WERI-Rb-1 (cell line): ENCODE results near the gene ARMC9.

Source experiments
- DNase-seq: peaks from one replicate; pipeline ENCODE4 v3.0.0-alpha.2; 2020
- H3K27ac ChIP-seq: fragments of 250-450 bp; sonication (Bioruptor Pico); 2 replicates; pipeline ENCODE4 v1.5.1; 2020; ENCODE audit warnings: mild to moderate bottlenecking, moderate library complexity
- H3K27me3 ChIP-seq: fragments of 250-450 bp; sonication (Bioruptor Pico); 2 replicates; pipeline ENCODE4 v1.5.1; 2021; ENCODE audit warnings: mild to moderate bottlenecking, low read depth, moderate library complexity; ENCODE audit not compliant: insufficient read depth, severe bottlenecking
- H3K36me3 ChIP-seq: fragments of 250-450 bp; sonication (Bioruptor Pico); 2 replicates; pipeline ENCODE4 v1.5.1; 2020; ENCODE audit warnings: mild to moderate bottlenecking, moderate library complexity
- H3K4me3 ChIP-seq: 2 replicates; pipeline ENCODE4 v1.5.1; 2011; ENCODE audit warnings: low read depth, mild to moderate bottlenecking, control low read depth, low read length
- H3K9me3 ChIP-seq: fragments of 250-450 bp; sonication (Bioruptor Pico); 2 replicates; pipeline ENCODE4 v1.5.1; 2021; ENCODE audit warnings: mild to moderate bottlenecking, moderate library complexity; ENCODE audit not compliant: severe bottlenecking
- TF ChIP-seq, protein P1 (sequence below): IDR thresholded peaks from 2 replicates; pipeline ENCODE4 v1.5.1; 2011; ENCODE audit warnings: low read depth, mild to moderate bottlenecking, control low read depth, inconsistent platforms, low read length

Gene ARMC9

DNA sequence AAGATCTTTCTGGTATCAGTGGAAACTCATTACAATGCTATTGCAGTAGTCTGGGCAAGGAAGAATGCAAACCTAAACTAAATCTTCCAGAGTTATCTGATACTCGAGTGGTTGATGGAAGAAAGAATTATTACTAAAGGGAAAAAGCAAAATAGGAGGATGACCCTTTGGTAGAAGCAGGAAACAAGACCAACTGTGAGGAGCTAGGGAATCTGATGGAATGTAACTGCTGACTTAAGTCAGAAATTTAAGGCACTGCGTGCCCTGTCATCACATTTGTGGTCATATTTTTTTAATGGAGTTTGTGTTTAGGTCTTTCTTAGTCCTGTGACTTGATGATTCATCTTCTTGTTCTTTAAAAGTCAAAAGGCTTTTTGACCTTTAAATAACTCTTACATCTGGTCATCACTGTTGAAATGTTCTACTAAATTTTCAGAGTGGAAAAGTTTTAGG is 36.5 kb upstream of the ARMC9 start:
- Histone ChIP-seq H3K4me3 (no peak overlapping the region), H3K9me3 (no peaks in the 10 kb centered on the region), H3K27me3 (no peaks in the 10 kb centered on the region), H3K36me3 (peaks cover 30% of the 10 kb centered on the region), H3K27ac (no peak overlapping the region)
- no peak for DNase-seq
- TF ChIP-seq, protein P1, sequence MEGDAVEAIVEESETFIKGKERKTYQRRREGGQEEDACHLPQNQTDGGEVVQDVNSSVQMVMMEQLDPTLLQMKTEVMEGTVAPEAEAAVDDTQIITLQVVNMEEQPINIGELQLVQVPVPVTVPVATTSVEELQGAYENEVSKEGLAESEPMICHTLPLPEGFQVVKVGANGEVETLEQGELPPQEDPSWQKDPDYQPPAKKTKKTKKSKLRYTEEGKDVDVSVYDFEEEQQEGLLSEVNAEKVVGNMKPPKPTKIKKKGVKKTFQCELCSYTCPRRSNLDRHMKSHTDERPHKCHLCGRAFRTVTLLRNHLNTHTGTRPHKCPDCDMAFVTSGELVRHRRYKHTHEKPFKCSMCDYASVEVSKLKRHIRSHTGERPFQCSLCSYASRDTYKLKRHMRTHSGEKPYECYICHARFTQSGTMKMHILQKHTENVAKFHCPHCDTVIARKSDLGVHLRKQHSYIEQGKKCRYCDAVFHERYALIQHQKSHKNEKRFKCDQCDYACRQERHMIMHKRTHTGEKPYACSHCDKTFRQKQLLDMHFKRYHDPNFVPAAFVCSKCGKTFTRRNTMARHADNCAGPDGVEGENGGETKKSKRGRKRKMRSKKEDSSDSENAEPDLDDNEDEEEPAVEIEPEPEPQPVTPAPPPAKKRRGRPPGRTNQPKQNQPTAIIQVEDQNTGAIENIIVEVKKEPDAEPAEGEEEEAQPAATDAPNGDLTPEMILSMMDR: no peak

DNA sequence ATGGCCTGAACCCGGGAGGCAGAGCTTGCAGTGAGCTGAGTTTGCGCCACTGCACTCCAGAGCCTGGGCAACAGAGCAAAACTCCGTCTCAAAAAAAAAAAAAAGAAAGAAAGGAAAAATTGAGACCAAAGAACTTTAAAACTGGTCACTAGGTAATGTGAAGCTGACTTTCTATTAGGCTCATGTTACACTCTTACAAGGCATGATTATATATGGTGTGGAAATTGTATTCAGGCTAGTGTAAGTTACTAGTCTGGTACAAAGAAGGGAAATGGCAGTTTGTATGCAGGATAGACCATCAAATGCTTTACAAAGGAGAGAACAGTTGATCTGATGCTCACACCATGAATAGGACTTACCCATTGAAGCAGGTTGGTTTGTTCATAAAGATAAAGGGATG is 35.4 kb upstream of the ARMC9 start:
- Histone ChIP-seq H3K9me3 (no peaks in the 10 kb centered on the region), H3K4me3 (no peak overlapping the region), H3K27me3 (no peaks in the 10 kb centered on the region), H3K36me3 (peaks cover 34% of the 10 kb centered on the region), H3K27ac (no peak overlapping the region)
- TF ChIP-seq, protein P1: no peak
- no peak for DNase-seq

DNA sequence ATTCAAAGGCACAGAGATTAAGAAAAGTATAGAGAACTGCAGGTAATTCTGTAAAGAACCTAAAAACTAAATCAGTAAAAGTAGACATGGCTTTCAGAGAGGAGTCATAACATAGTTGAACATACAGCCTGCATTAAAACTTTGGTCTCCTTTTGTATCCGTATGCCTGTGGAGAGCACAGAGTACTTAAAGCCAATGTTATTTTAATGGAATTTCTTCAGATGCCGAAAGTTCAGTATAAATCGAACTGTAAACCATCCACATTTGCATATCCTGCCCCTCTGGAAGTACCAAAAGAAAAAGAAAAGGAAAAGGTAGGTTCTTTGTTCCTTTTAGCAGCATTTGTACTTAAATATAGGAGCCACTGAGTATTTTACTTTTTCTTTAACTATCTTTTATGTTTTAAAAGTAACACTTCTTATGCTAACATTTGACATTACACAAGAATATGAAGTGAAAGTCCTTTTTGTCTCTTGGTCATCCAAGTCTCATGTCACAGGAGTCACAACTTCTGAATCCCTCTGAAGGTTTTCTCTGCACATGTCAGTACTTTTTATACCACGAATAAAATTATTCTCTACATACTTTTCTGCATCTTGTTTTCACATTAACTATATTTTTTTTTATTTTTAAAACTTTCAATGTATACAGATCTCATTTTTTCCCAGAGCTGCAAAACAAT is 34.9 kb upstream of the ARMC9 start:
- Histone ChIP-seq H3K4me3 (no peak overlapping the region), H3K36me3 (peaks cover 38% of the 10 kb centered on the region), H3K27ac (no peak overlapping the region)

DNA sequence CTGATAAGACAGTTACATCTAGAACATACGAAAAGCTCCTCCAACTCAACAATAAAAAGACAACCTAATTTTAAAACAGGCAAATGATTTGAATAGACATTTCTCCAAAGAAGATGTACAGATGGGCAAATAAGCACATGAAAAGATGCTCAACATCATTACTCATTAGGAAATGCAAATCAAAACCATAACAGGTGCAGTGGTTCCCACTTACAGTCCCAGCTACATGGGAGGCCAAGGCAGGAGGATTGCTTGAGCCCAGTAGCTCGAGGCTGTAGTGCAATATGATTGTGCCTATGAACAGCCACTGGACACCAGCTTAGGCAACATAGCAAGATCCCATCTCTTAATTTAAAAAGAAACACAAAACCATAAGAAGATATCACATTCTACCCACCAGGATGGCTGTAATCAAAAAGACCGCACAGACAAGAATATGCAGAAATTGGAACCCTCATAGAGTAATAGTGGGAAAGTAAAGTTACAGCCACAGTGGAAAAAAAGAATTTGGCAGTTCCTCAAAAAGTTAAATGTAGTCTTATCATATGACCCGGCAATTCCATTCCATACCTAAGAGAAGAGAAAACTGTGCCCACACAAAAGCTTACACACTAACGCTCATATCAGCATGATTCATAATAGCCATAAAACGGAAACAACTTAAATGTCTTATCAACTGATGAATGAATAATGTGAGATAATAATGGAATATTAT is 30.5 kb upstream of the ARMC9 start:
- Histone ChIP-seq H3K27me3 (no peaks in the 10 kb centered on the region), H3K36me3 (peaks cover 44% of the 10 kb centered on the region), H3K4me3 (no peak overlapping the region), H3K27ac (no peak overlapping the region), H3K9me3 (no peaks in the 10 kb centered on the region)
- TF ChIP-seq, protein P1: no peak
- no peak for DNase-seq

More for the DNA sequence above, 34.9 kb upstream of the ARMC9 start:
- no peak for DNase-seq
- TF ChIP-seq, protein P1: no peak
- no peaks in the 10 kb centered on the region for H3K9me3 ChIP-seq
- H3K27me3 ChIP-seq: no peaks in the 10 kb centered on the region

DNA sequence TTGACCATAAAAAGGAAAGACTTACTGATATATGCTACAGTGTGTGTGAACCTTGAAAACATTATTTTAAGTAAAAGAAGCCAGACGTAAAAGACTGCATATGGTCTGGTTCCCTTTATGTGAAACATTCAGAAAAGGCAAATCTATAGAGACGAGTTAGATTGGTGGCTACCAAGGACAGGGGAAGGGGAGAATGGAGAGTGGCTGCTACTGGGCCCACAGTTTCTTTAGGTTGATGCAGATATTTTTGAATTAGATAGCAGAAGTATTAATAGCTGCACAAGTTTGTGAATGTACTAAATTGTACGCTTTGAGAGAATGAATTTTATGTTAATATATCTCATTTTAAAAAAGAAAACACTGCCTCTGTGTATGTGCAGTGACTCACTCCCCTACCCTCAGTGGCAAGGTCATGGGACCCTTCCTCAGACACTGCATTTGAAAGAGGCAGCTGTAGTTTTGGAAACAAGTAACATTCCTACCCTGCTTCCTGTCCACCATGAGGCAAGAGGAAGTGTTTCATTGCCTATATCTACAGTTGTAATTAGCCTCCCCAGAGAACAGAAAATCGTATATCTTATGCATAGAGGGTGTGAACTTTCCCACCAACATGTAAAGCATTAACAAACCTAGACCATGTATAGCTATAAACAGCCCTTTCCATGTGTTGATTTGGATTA is 29.8 kb upstream of the ARMC9 start:
- no peaks in the 10 kb centered on the region for H3K9me3 ChIP-seq
- H3K27me3 ChIP-seq: no peaks in the 10 kb centered on the region
- H3K36me3 ChIP-seq: peaks cover 40% of the 10 kb centered on the region
- TF ChIP-seq, protein P1: no peak
- no peak overlapping the region for H3K4me3 ChIP-seq
- H3K27ac ChIP-seq: no peak overlapping the region
- DNase-seq: no peak
